ENCODE results near the gene SEMA6A.

DNA sequence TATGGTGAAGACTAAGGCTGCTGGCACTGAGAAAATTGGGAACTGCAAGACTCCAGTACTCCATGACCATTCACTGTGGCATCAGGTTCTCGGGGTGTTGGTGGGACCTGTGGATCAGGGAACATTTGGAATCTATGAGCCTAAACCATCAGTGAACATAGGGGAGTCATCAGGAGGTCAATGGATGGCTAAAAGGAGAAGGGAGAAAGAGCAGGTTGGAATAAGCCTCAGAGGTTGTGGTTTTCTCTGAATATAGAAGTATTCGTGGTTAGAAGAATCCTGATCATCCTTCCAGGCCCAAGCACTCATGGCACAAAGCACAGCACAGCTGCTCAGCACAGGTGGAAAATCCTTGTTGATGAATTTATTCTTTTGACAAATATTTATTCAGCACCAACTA is 156.6 kb downstream of the SEMA6A start:
- TF ChIP-seq, protein P1, sequence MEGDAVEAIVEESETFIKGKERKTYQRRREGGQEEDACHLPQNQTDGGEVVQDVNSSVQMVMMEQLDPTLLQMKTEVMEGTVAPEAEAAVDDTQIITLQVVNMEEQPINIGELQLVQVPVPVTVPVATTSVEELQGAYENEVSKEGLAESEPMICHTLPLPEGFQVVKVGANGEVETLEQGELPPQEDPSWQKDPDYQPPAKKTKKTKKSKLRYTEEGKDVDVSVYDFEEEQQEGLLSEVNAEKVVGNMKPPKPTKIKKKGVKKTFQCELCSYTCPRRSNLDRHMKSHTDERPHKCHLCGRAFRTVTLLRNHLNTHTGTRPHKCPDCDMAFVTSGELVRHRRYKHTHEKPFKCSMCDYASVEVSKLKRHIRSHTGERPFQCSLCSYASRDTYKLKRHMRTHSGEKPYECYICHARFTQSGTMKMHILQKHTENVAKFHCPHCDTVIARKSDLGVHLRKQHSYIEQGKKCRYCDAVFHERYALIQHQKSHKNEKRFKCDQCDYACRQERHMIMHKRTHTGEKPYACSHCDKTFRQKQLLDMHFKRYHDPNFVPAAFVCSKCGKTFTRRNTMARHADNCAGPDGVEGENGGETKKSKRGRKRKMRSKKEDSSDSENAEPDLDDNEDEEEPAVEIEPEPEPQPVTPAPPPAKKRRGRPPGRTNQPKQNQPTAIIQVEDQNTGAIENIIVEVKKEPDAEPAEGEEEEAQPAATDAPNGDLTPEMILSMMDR (IDR thresholded peaks at IDR 0.05): no peak
- TF ChIP-seq, protein P2, sequence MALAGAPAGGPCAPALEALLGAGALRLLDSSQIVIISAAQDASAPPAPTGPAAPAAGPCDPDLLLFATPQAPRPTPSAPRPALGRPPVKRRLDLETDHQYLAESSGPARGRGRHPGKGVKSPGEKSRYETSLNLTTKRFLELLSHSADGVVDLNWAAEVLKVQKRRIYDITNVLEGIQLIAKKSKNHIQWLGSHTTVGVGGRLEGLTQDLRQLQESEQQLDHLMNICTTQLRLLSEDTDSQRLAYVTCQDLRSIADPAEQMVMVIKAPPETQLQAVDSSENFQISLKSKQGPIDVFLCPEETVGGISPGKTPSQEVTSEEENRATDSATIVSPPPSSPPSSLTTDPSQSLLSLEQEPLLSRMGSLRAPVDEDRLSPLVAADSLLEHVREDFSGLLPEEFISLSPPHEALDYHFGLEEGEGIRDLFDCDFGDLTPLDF (CRISPR knock-in tag; IDR thresholded peaks at IDR 0.05): no peak
- TF ChIP-seq FOXJ3 (CRISPR knock-in tag; IDR thresholded peaks at IDR 0.05; ENCODE audit: borderline replicate concordance): no peak
- TF ChIP-seq FOXP1 (CRISPR knock-in tag; IDR thresholded peaks at IDR 0.05; ENCODE audit: borderline replicate concordance): no peak
